Stimulated activated CD4-positive, alpha-beta T cell treated with anti-CD3 and anti-CD28 coated beads, Interleukin-1b, Interleukin-23, amount 100 ng/mL, for 48 hours (primary cell): ENCODE data around the gene SLC25A21.
"Not testable (repeated sequence)": the region's sequence is repeated elsewhere in the genome, so short reads cannot be mapped to it uniquely, and the experiment has no call there.

Experiments
- DNase-seq: peaks from one replicate; pipeline ENCODE4 v3.0.0-alpha.2; 2020

The SLC25A21 gene

GRCh38 chr14:36935976-36936678 lies 236.3 kb downstream of the SLC25A21 start:
- DNase-seq: no peak

- DNase-seq: no peak
These were observed 238.1 kb downstream of the SLC25A21 start for GRCh38 chr14:36934304-36934703.

GRCh38 chr14:36931791-36932190 lies 240.6 kb downstream of the SLC25A21 start:
- DNase-seq: no peak

GRCh38 chr14:36928432-36928831 lies 244.0 kb downstream of the SLC25A21 start:
- DNase-seq: no peak

DNA sequence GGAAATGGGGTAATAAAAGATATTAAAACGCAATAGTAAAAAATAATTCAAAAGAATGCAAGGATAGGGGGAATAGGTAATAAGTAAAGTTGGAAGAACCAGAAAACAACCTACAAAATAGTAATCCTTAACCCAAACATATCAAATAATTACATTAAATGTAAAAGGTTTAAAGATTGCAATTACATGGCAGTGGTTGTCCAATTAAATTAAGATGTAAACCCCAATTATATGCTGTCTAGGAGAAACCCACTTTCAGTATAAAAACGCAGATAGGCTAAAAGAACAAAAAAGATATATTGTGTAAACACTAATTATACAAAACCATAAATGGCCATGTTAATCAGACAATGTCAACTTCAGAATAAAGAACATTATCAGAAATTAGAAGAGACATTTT lies 247.3 kb downstream of the SLC25A21 start:
- DNase-seq: no peak

DNA sequence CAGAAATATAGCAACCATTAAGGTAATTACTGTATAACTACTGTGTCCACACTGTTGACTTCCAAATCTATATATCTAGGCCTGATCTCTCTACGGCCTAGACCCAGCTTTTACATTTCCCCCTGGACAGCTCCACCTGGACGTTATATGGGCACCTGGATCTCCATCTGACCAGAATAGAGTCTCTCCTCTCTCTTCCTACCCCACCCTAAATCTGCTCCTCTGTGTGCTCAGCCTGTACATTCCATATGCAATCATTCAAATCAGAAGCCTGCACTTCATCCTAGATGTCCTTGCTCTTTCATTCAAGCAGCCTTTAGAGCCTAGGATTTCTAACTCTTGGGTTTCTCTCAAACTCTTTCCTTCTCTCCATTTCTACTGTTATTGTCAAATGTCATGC lies 255.7 kb downstream of the SLC25A21 start:
- DNase-seq: no peak

- DNase-seq: no peak
These were observed 257.3 kb downstream of the SLC25A21 start for GRCh38 chr14:36915081-36915480.

- DNase-seq: no peak
These were observed 261.8 kb downstream of the SLC25A21 start for GRCh38 chr14:36910578-36910977.

- no peak for DNase-seq
These were observed 267.0 kb downstream of the SLC25A21 start for GRCh38 chr14:36905272-36905888.

DNA sequence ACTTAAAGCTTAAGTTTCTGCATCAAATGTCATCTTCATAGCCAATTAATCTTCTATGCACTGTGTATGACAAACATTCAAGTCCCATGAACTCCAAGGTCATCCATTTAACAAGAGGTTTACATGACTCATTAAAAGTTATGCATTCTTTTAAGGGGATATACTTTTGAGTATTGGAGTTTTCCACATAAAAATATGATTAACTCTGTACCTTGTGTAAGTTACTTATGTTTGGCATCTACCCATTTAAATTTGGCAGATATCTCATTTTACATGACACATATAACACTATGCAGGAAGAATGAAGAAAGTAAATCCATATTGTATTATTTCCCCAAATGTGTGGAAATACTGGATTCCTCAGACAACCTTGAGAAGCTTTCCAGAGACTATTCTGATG lies 270.5 kb downstream of the SLC25A21 start:
- DNase-seq: no peak

- no peak for DNase-seq
These were observed 271.6 kb downstream of the SLC25A21 start for GRCh38 chr14:36900846-36901245.

GRCh38 chr14:36896300-36896699 lies 276.1 kb downstream of the SLC25A21 start:
- not testable (repeated sequence) for DNase-seq

GRCh38 chr14:36884049-36884448 lies 288.4 kb downstream of the SLC25A21 start:
- DNase-seq: no peak

DNA sequence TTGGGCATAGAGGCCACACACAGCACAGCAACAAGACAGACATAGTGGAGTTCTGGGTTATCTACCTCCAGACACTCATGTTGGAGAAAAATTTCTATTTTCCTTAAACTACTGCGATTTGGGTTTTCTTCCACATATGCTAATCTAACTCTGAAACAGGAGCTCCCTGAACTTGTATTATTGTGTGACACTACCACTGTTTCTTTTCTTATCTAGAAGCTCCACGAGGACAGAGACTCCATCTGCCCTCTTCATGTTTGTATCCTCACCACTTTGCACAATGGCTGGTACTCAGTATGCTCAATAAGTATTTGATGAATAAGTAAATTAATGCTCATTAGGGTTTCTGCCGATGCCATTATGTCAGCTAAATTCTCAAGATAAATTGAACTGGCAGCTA lies 292.1 kb downstream of the SLC25A21 start:
- no peak for DNase-seq

DNA sequence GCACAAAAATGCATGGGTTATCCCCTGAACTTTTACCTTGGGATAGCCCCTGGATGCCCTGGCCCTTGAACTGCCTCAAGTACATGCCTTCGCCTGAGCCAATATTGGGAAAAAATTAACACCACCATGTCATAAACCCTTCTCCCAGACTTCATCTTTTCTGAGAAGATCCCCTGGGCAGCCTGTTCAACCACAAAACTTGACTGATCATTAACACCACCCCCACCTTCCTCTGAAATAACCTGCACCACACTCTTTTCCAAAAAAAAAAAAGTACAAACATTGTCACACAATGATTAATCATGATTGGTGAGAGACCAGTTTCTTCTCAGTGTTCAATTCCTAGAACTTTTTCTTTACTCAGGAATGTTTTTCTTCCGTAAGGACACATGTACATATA lies 292.8 kb downstream of the SLC25A21 start:
- no peak for DNase-seq

- DNase-seq: no peak
These were observed 297.8 kb downstream of the SLC25A21 start for GRCh38 chr14:36874396-36875138.

DNA sequence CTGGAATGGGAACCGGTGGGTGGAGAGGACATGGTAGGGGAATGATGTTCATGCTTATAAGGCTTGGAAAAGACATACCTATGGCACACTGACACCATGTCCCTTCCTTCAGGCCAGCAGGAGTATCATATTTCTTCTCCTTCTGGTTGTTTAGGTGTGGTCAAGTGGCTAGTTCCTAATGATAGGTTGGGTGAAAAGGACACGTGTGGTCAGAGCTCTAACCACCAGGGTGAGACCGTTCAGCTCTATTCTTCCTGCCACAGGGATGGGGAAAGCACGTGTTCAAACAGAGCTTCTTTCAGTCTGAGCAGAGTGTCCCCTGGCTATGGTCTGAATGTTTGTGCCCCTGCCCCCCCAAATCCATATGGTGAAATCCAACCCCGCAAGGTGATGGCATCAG lies 301.6 kb downstream of the SLC25A21 start:
- DNase-seq: no peak

GRCh38 chr14:36869125-36869524 lies 303.3 kb downstream of the SLC25A21 start:
- DNase-seq: no peak

DNA sequence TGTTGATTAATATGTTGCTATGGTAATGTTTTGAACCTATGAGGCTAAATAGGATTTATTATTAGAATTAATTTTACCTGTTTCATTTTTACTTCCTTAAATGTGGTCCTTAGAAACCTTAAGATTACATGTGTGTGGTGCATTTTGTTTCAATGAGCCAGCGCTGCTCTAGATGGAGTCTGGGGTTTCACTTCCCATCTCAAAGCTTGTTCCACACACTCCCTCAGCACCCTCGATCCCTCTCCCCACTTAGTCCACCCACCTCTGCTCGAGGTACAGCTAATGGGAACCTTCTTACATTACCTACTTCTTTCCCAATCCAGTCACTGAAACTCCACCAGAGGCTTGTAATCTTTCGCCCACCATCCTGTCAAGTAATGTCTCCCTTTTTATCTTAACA lies 305.5 kb downstream of the SLC25A21 start:
- no peak for DNase-seq

DNA sequence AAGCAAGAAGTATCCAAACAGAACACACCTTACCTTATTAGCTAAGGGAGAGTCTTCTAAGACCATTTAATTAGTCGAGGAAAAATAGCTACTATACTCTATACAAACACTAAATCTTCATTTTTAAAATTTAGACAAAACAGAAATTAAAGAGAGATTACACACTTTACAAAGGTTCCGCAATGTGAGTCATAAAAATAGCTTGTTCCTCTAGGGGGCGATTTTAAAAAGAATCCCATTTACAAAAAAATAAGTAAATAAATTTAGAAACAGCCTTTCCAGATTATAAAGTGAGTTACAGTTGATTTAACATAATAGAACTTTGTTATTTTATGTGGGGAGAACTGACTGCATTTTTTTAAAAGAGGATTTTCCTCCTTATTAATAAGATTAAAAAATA lies 309.1 kb downstream of the SLC25A21 start:
- DNase-seq: no peak

DNA sequence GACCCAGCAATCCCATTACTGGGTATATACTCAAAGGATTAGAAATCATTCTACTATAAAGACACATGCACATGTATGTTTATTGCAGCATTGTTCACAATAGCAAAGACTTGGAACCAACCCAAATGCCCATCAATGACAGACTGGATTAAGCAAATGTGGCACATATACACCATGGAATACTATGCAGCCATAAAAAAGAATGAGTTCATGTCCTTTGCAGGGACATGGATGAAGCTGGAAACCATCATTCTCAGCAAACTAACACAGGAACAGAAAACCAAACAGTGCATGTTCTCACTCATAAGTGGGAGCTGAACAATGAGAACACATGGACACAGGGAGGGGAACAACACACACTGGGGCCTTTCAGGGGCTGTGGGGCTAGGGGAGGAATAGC lies 310.2 kb downstream of the SLC25A21 start:
- DNase-seq: not testable (repeated sequence)

GRCh38 chr14:36860831-36861230 lies 311.6 kb downstream of the SLC25A21 start:
- no peak for DNase-seq

DNA sequence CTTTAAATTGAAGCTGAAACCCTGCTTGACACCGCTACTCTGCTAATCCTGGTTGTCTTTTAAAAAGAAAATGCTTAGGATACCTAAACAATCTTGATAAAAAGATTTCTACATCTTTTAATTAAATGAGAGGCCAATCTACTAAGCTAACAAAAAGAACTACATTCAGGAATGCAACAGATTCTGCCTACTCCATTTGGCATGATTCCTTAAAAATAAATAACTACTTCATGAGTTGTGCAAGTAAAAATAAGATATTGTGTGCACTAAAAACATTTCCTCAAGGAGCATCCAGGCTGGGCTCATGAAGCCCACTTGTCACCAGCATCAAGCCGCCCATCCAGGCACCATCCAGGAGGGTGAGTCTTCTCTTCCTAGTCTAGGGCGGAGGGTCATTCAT lies 313.3 kb downstream of the SLC25A21 start:
- no peak for DNase-seq

GRCh38 chr14:36857842-36858445 lies 314.5 kb downstream of the SLC25A21 start:
- no peak for DNase-seq
